Measurements from ENCODE around the gene SLC41A2. TPM values are rescaled to one million over a fixed set of nuclear protein-coding genes. Genes with fewer than 3 reads are reported as not detected.
"Not testable (repeated sequence)": the region's sequence is repeated elsewhere in the genome, so short reads cannot be mapped to it uniquely, and the experiment has no call there.

The SLC41A2 gene
- total RNA-seq: 1 to 10 TPM; 8.0 to 8.1 TPM

GRCh38 chr12:104958001-104958804 lies at the start of gene SLC41A2:
SLC41A2 (minus strand) TSS chr12:104958290; CDS start chr12:104928527, 29,763 bp downstream.
- Mint-ChIP-seq H3K27me3 (peaks cover 40% of the 10 kb centered on the region), H3K36me3 (ENCODE audit: low read depth) (no peaks in the 10 kb centered on the region), H3K4me1 (peaks cover 25% of the 10 kb centered on the region), H3K4me3 (peak within 1 kb of the TSS; percentile 90), H3K27ac (peak within 1 kb of the TSS; percentile 69), H3K9me3 (no peaks in the 10 kb centered on the region)
- ChIA-PET CTCF (interaction anchor here (0.7 to 2.9 kb wide), 7 partner anchors 25 to 576 kb away, joined by 3 to 21 read pairs (median 3); no protein-coding TSS in a partner anchor), POLR2A (interaction anchor here (0.5 to 1.4 kb wide), 4 partner anchors 13 to 390 kb away, joined by 3 to 4 read pairs (median 3); no protein-coding TSS in a partner anchor)
- peak; percentile 80 for DNase-seq

GRCh38 chr12:105001476-105001875 lies 43.4 kb upstream of the SLC41A2 start:
- peaks cover 83% of the 10 kb centered on the region for H3K36me3 Mint-ChIP-seq (ENCODE audit: low read depth)
- no peak overlapping the region for H3K27ac Mint-ChIP-seq
- peaks cover 21% of the 10 kb centered on the region for H3K9me3 Mint-ChIP-seq
- ChIA-PET POLR2A (no interaction called here), CTCF (no interaction called here)
- no peak for DNase-seq
- no peaks in the 10 kb centered on the region for H3K4me1 Mint-ChIP-seq
- no peaks in the 10 kb centered on the region for H3K27me3 Mint-ChIP-seq
- H3K4me3 Mint-ChIP-seq: no peak overlapping the region

GRCh38 chr12:104999347-104999685 lies 41.2 kb upstream of the SLC41A2 start:
- ChIA-PET POLR2A (no interaction called here), CTCF (no interaction called here)
- no peaks in the 10 kb centered on the region for H3K27me3 Mint-ChIP-seq
- peaks cover 79% of the 10 kb centered on the region for H3K36me3 Mint-ChIP-seq (ENCODE audit: low read depth)
- H3K27ac Mint-ChIP-seq: no peak overlapping the region
- no peak for DNase-seq
- H3K4me3 Mint-ChIP-seq: no peak overlapping the region
- peaks cover 18% of the 10 kb centered on the region for H3K9me3 Mint-ChIP-seq
- no peaks in the 10 kb centered on the region for H3K4me1 Mint-ChIP-seq

GRCh38 chr12:104998423-104999346 lies 40.6 kb upstream of the SLC41A2 start:
- POLR2A ChIA-PET: no interaction called here
- H3K4me3 Mint-ChIP-seq: no peak overlapping the region
- DNase-seq: no peak
- CTCF ChIA-PET: no interaction called here
- peaks cover 15% of the 10 kb centered on the region for H3K9me3 Mint-ChIP-seq
- peaks cover 75% of the 10 kb centered on the region for H3K36me3 Mint-ChIP-seq (ENCODE audit: low read depth)
- no peaks in the 10 kb centered on the region for H3K4me1 Mint-ChIP-seq
- H3K27ac Mint-ChIP-seq: no peak overlapping the region
- no peaks in the 10 kb centered on the region for H3K27me3 Mint-ChIP-seq

- no peak for DNase-seq
- H3K4me3 Mint-ChIP-seq: no peak overlapping the region
- H3K27ac Mint-ChIP-seq: no peak overlapping the region
- H3K36me3 Mint-ChIP-seq (ENCODE audit: low read depth): peaks cover 72% of the 10 kb centered on the region
- H3K27me3 Mint-ChIP-seq: no peaks in the 10 kb centered on the region
- CTCF ChIA-PET: no interaction called here
- POLR2A ChIA-PET: no interaction called here
- H3K9me3 Mint-ChIP-seq: peaks cover 11% of the 10 kb centered on the region
- H3K4me1 Mint-ChIP-seq: no peaks in the 10 kb centered on the region
These were observed 39.5 kb upstream of the SLC41A2 start for GRCh38 chr12:104997541-104997940.

- DNase-seq: no peak
- Mint-ChIP-seq H3K36me3 (ENCODE audit: low read depth) (peaks cover 64% of the 10 kb centered on the region), H3K9me3 (no peaks in the 10 kb centered on the region), H3K4me3 (no peak overlapping the region), H3K4me1 (peaks cover 5% of the 10 kb centered on the region), H3K27ac (no peak overlapping the region), H3K27me3 (no peaks in the 10 kb centered on the region)
- ChIA-PET CTCF (no interaction called here), POLR2A (interaction anchor here (0.8 to 1.2 kb wide), 2 partner anchors 35 to 44 kb away, joined by 3 read pairs; no protein-coding TSS in a partner anchor)
These were observed 36.2 kb upstream of the SLC41A2 start for GRCh38 chr12:104994336-104994735.

- no peak overlapping the region for H3K4me3 Mint-ChIP-seq
- no peak overlapping the region for H3K27ac Mint-ChIP-seq
- no peaks in the 10 kb centered on the region for H3K9me3 Mint-ChIP-seq
- H3K27me3 Mint-ChIP-seq: no peaks in the 10 kb centered on the region
- ChIA-PET CTCF (interaction anchor here (0.7 kb wide), 1 partner anchor 13 kb away, joined by 5 read pairs; no protein-coding TSS in a partner anchor), POLR2A (no interaction called here)
- peaks cover 57% of the 10 kb centered on the region for H3K36me3 Mint-ChIP-seq (ENCODE audit: low read depth)
- H3K4me1 Mint-ChIP-seq: peaks cover 22% of the 10 kb centered on the region
- DNase-seq: no peak
These were observed 33.6 kb upstream of the SLC41A2 start for GRCh38 chr12:104991565-104992128.

- H3K4me1 Mint-ChIP-seq: peaks cover 25% of the 10 kb centered on the region
- H3K27ac Mint-ChIP-seq: no peak overlapping the region
- H3K27me3 Mint-ChIP-seq: no peaks in the 10 kb centered on the region
- H3K36me3 Mint-ChIP-seq (ENCODE audit: low read depth): peaks cover 54% of the 10 kb centered on the region
- no peak for DNase-seq
- no peak overlapping the region for H3K4me3 Mint-ChIP-seq
- POLR2A ChIA-PET: no interaction called here
- no peaks in the 10 kb centered on the region for H3K9me3 Mint-ChIP-seq
- CTCF ChIA-PET: interaction anchor here (0.6 kb wide), 1 partner anchor 26 kb away, joined by 4 read pairs; no protein-coding TSS in a partner anchor
These were observed 32.9 kb upstream of the SLC41A2 start for GRCh38 chr12:104990950-104991349.

GRCh38 chr12:104986022-104986941 lies 28.2 kb upstream of the SLC41A2 start, which contains the start of gene NOPCHAP1:
NOPCHAP1 (plus strand) TSS chr12:104986316; CDS start chr12:104986353, 37 bp downstream.
- Mint-ChIP-seq H3K4me3 (peak within 1 kb of the TSS; percentile 77), H3K9me3 (no peaks in the 10 kb centered on the region), H3K4me1 (peaks cover 31% of the 10 kb centered on the region), H3K27me3 (peaks cover 5% of the 10 kb centered on the region), H3K27ac (no peak within 1 kb of the TSS), H3K36me3 (ENCODE audit: low read depth) (peaks cover 25% of the 10 kb centered on the region)
- DNase-seq: peak; percentile 87
- CTCF ChIA-PET: interaction anchor here (1.0 to 1.6 kb wide), 3 partner anchors 45 to 603 kb away, joined by 3 to 6 read pairs (median 3); no protein-coding TSS in a partner anchor
- POLR2A ChIA-PET: no interaction called here

GRCh38 chr12:104985206-104985605 lies 27.1 kb upstream of the SLC41A2 start:
- peaks cover 24% of the 10 kb centered on the region for H3K36me3 Mint-ChIP-seq (ENCODE audit: low read depth)
- POLR2A ChIA-PET: no interaction called here
- CTCF ChIA-PET: interaction anchor here (1.0 kb wide), 1 partner anchor 602 kb away, joined by 3 read pairs; no protein-coding TSS in a partner anchor
- H3K9me3 Mint-ChIP-seq: no peaks in the 10 kb centered on the region
- peaks cover 14% of the 10 kb centered on the region for H3K27me3 Mint-ChIP-seq
- peaks cover 31% of the 10 kb centered on the region for H3K4me1 Mint-ChIP-seq
- no peak overlapping the region for H3K27ac Mint-ChIP-seq
- DNase-seq: no peak
- H3K4me3 Mint-ChIP-seq: peak overlapping the region; percentile 77

- H3K27me3 Mint-ChIP-seq: peaks cover 11% of the 10 kb centered on the region
- H3K36me3 Mint-ChIP-seq (ENCODE audit: low read depth); DNase-seq; H3K4me3 Mint-ChIP-seq; POLR2A ChIA-PET; H3K4me1 Mint-ChIP-seq; H3K9me3 Mint-ChIP-seq; H3K27ac Mint-ChIP-seq: not testable (repeated sequence)
- CTCF ChIA-PET: interaction anchor here (1.7 kb wide), 1 partner anchor 75 kb away, joined by 4 read pairs; no protein-coding TSS in a partner anchor
These were observed 19.6 kb upstream of the SLC41A2 start for GRCh38 chr12:104977688-104978087.

- Mint-ChIP-seq H3K4me1 (no peaks in the 10 kb centered on the region), H3K27me3 (peaks cover 11% of the 10 kb centered on the region), H3K36me3 (ENCODE audit: low read depth) (no peaks in the 10 kb centered on the region), H3K9me3 (no peaks in the 10 kb centered on the region), H3K27ac (no peak overlapping the region), H3K4me3 (no peak overlapping the region)
- POLR2A ChIA-PET: no interaction called here
- CTCF ChIA-PET: interaction anchor here (1.7 kb wide), 1 partner anchor 76 kb away, joined by 4 read pairs; no protein-coding TSS in a partner anchor
- no peak for DNase-seq
These were observed 18.6 kb upstream of the SLC41A2 start for GRCh38 chr12:104976703-104977102.
